Measurements from ENCODE around the gene NLGN4X.
A peak's percentile ranks its signal among the peaks of the same experiment; 100 is the strongest.

The NLGN4X gene

GRCh38 chrX:6052111-6052745 is 176.4 kb downstream of the NLGN4X start:
- DNase-seq, result no peak
- Mint-ChIP-seq H3K36me3 (ENCODE audit: low read depth) (no peaks in the 10 kb centered on the region), H3K4me1 (peaks cover 9% of the 10 kb centered on the region), H3K9me3 (no peaks in the 10 kb centered on the region), H3K27me3 (ENCODE audit: low read depth, poor library complexity) (no peaks in the 10 kb centered on the region), H3K4me3 (no peak overlapping the region), H3K27ac (no peak overlapping the region)
- no peak for TF ChIP-seq CTCF (IDR thresholded peaks at IDR 0.05)

GRCh38 chrX:6049132-6049531 is 179.5 kb downstream of the NLGN4X start:
- peaks cover 9% of the 10 kb centered on the region for H3K4me1 Mint-ChIP-seq
- DNase-seq, result no peak
- H3K27ac Mint-ChIP-seq, result peak overlapping the region; percentile 50
- H3K36me3 Mint-ChIP-seq (ENCODE audit: low read depth), result no peaks in the 10 kb centered on the region
- no peaks in the 10 kb centered on the region for H3K9me3 Mint-ChIP-seq
- H3K4me3 Mint-ChIP-seq, result no peak overlapping the region
- H3K27me3 Mint-ChIP-seq (ENCODE audit: low read depth, poor library complexity), result no peaks in the 10 kb centered on the region
- TF ChIP-seq CTCF (IDR thresholded peaks at IDR 0.05), result no peak

GRCh38 chrX:6041630-6042029 is 187.0 kb downstream of the NLGN4X start:
- H3K9me3 Mint-ChIP-seq, result peaks cover 16% of the 10 kb centered on the region
- no peaks in the 10 kb centered on the region for H3K4me1 Mint-ChIP-seq
- peaks cover 10% of the 10 kb centered on the region for H3K36me3 Mint-ChIP-seq (ENCODE audit: low read depth)
- no peak overlapping the region for H3K4me3 Mint-ChIP-seq
- no peaks in the 10 kb centered on the region for H3K27me3 Mint-ChIP-seq (ENCODE audit: low read depth, poor library complexity)
- no peak overlapping the region for H3K27ac Mint-ChIP-seq
- no peak for DNase-seq
- no peak for TF ChIP-seq CTCF (IDR thresholded peaks at IDR 0.05)

GRCh38 chrX:6029014-6029413 is 199.7 kb downstream of the NLGN4X start:
- Mint-ChIP-seq H3K27me3 (ENCODE audit: low read depth, poor library complexity) (no peaks in the 10 kb centered on the region), H3K36me3 (ENCODE audit: low read depth) (peaks cover 16% of the 10 kb centered on the region), H3K9me3 (no peaks in the 10 kb centered on the region), H3K4me1 (peaks cover 14% of the 10 kb centered on the region), H3K4me3 (no peak overlapping the region), H3K27ac (no peak overlapping the region)
- no peak for DNase-seq
- no peak for TF ChIP-seq CTCF (IDR thresholded peaks at IDR 0.05)

- H3K4me3 Mint-ChIP-seq, result peak overlapping the region; percentile 11
- H3K9me3 Mint-ChIP-seq, result no peaks in the 10 kb centered on the region
- no peak for TF ChIP-seq CTCF (IDR thresholded peaks at IDR 0.05)
- H3K27ac Mint-ChIP-seq, result no peak overlapping the region
- H3K4me1 Mint-ChIP-seq, result peaks cover 16% of the 10 kb centered on the region
- no peak for DNase-seq
- H3K36me3 Mint-ChIP-seq (ENCODE audit: low read depth), result peaks cover 16% of the 10 kb centered on the region
- H3K27me3 Mint-ChIP-seq (ENCODE audit: low read depth, poor library complexity), result no peaks in the 10 kb centered on the region
Measured at GRCh38 chrX:6026980-6027379, 201.7 kb downstream of the NLGN4X start.

- Mint-ChIP-seq H3K27me3 (ENCODE audit: low read depth, poor library complexity) (no peaks in the 10 kb centered on the region), H3K4me1 (peaks cover 20% of the 10 kb centered on the region), H3K4me3 (peak overlapping the region; percentile 11), H3K27ac (no peak overlapping the region), H3K36me3 (ENCODE audit: low read depth) (peaks cover 16% of the 10 kb centered on the region), H3K9me3 (no peaks in the 10 kb centered on the region)
- no peak for TF ChIP-seq CTCF (IDR thresholded peaks at IDR 0.05)
- DNase-seq, result no peak
Measured at GRCh38 chrX:6026429-6026828, 202.2 kb downstream of the NLGN4X start.

Data from nephron progenitor cell (in vitro differentiated cells).